ENCODE results near the gene HNRNPAB.

- TF ChIP-seq CTCF (IDR thresholded peaks at IDR 0.05) (no peak), ZFX (IDR thresholded peaks at IDR 0.05; ENCODE audit: borderline replicate concordance) (no peak)
These were observed 37.4 kb downstream of the HNRNPAB start for GRCh38 chr5:178241688-178242231.

Data from 22Rv1 (cell line).